Activated CD4-positive, alpha-beta T cell treated with anti-CD3 and anti-CD28 coated beads, Interleukin-2, amount 50 U/mL, for 1 hour (primary cell): ENCODE data around the gene DACH1.
"Not testable (repeated sequence)": the region's sequence is repeated elsewhere in the genome, so short reads cannot be mapped to it uniquely, and the experiment has no call there.

Experiments
- DNase-seq: peaks from one replicate; pipeline ENCODE4 v3.0.0-alpha.2; 2020

DACH1 gene

GRCh38 chr13:71828117-71828516 lies 38.9 kb downstream of the DACH1 start:
- DNase-seq = no peak

GRCh38 chr13:71827241-71827640 lies 39.8 kb downstream of the DACH1 start:
- DNase-seq = no peak

GRCh38 chr13:71820699-71821098 lies 46.3 kb downstream of the DACH1 start:
- no peak for DNase-seq

GRCh38 chr13:71817335-71817734 lies 49.7 kb downstream of the DACH1 start:
- DNase-seq = no peak

GRCh38 chr13:71814806-71815360 lies 52.1 kb downstream of the DACH1 start:
- no peak for DNase-seq

- DNase-seq = no peak
Observed at GRCh38 chr13:71813187-71813586, 53.8 kb downstream of the DACH1 start.

- no peak for DNase-seq
Observed at GRCh38 chr13:71811344-71811743, 55.7 kb downstream of the DACH1 start.

- no peak for DNase-seq
Observed at GRCh38 chr13:71808708-71809107, 58.3 kb downstream of the DACH1 start.

- DNase-seq = no peak
Observed at GRCh38 chr13:71806886-71807285, 60.1 kb downstream of the DACH1 start.

- DNase-seq = no peak
Observed at GRCh38 chr13:71803066-71803465, 63.9 kb downstream of the DACH1 start.

- DNase-seq = no peak
Observed at GRCh38 chr13:71801781-71802180, 65.2 kb downstream of the DACH1 start.

- DNase-seq = no peak
Observed at GRCh38 chr13:71801165-71801760, 65.7 kb downstream of the DACH1 start.

- DNase-seq = no peak
Observed at GRCh38 chr13:71799324-71799723, 67.7 kb downstream of the DACH1 start.

- no peak for DNase-seq
Observed at GRCh38 chr13:71798707-71799106, 68.3 kb downstream of the DACH1 start.

- DNase-seq = no peak
Observed at GRCh38 chr13:71797517-71797916, 69.5 kb downstream of the DACH1 start.

GRCh38 chr13:71789693-71790329 lies 77.2 kb downstream of the DACH1 start:
- DNase-seq = no peak

- DNase-seq = no peak
Observed at GRCh38 chr13:71789037-71789436, 78.0 kb downstream of the DACH1 start.

GRCh38 chr13:71787414-71787813 lies 79.6 kb downstream of the DACH1 start:
- DNase-seq = no peak

- DNase-seq = no peak
Observed at GRCh38 chr13:71786875-71787274, 80.1 kb downstream of the DACH1 start.

GRCh38 chr13:71785361-71785760 lies 81.6 kb downstream of the DACH1 start:
- DNase-seq = no peak

- DNase-seq = no peak
Observed at GRCh38 chr13:71780546-71780945, 86.5 kb downstream of the DACH1 start.

- DNase-seq = not testable (repeated sequence)
Observed at GRCh38 chr13:71778998-71779397, 88.0 kb downstream of the DACH1 start.

- DNase-seq = no peak
Observed at GRCh38 chr13:71775966-71776365, 91.0 kb downstream of the DACH1 start.

- DNase-seq = no peak
Observed at GRCh38 chr13:71774863-71775262, 92.1 kb downstream of the DACH1 start.

- DNase-seq = no peak
Observed at GRCh38 chr13:71773531-71773930, 93.5 kb downstream of the DACH1 start.
